GM13976 (cell line): Measurements from ENCODE around the gene NPS.
A peak's percentile ranks its signal among the peaks of the same experiment; 100 is the strongest.

Experiments
- DNase-seq: peaks from one replicate; pipeline ENCODE4 v3.0.0; 2012; ENCODE audit warnings: low spot score
- in situ Hi-C: fragments of 300-500 bp; cut with MboI; formaldehyde crosslinking; loops from one replicate; pipeline ENCODE4 v1.12.0; 2022; ENCODE audit warnings: low sequenced_read_pairs, mixed read lengths, inconsistent platforms; ENCODE audit not compliant: unreplicated experiment
- TF ChIP-seq, protein P1 (sequence below): IDR thresholded peaks from 2 replicates; pipeline ENCODE4 v1.5.1; 2012; ENCODE audit warnings: borderline replicate concordance, mild to moderate bottlenecking; ENCODE audit not compliant: insufficient read depth; ENCODE audit errors: extremely low read depth, missing control alignments, control extremely low read depth

NPS gene

GRCh38 chr10:127550861-127551260 lies 1.8 kb downstream of the NPS start:
- no peak for DNase-seq
- in situ Hi-C loops: no loop called here
- TF ChIP-seq, protein P1, sequence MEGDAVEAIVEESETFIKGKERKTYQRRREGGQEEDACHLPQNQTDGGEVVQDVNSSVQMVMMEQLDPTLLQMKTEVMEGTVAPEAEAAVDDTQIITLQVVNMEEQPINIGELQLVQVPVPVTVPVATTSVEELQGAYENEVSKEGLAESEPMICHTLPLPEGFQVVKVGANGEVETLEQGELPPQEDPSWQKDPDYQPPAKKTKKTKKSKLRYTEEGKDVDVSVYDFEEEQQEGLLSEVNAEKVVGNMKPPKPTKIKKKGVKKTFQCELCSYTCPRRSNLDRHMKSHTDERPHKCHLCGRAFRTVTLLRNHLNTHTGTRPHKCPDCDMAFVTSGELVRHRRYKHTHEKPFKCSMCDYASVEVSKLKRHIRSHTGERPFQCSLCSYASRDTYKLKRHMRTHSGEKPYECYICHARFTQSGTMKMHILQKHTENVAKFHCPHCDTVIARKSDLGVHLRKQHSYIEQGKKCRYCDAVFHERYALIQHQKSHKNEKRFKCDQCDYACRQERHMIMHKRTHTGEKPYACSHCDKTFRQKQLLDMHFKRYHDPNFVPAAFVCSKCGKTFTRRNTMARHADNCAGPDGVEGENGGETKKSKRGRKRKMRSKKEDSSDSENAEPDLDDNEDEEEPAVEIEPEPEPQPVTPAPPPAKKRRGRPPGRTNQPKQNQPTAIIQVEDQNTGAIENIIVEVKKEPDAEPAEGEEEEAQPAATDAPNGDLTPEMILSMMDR: no peak

DNA sequence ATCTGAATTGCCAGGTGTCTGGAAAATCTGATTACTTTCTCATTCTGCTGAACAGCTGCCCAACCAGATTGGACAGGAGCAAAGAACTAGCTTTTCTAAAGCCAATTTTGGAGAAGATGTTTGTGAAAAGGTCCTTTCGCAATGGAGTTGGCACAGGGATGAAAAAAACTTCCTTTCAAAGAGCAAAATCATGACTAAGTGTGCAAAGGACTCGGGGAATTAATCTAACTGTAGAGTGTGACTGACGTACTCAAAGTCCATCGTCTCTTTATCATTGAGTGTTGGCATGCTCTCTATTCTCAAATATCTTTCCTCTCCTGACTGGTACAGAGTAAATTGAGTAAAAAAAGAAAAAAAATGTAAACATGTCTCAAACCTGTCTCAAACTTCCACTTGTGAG lies 3.3 kb downstream of the NPS start:
- TF ChIP-seq, protein P1: no peak
- DNase-seq: no peak
- in situ Hi-C loops: no loop called here

GRCh38 chr10:127553417-127553816 lies 4.3 kb downstream of the NPS start:
- TF ChIP-seq, protein P1: no peak
- no peak for DNase-seq
- in situ Hi-C loops: no loop called here

DNA sequence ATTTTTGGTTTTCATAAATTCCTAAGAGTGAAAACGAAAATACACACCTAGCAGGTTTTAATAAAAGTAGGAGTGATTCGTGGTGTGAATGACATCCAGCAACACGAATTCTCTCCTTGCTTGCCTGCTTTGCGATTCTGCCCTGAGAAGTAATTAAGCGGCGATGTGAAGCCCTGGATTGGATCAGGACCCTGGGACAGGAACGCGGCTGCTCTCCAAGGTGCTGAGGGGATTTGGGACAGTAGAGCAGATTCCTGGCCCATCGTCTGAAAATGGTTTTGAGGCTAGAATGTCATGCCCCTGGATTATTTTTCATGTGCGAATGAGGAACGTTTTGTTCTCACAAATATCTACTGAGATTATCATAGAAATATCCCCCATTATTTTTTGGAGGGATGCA lies 7.8 kb downstream of the NPS start:
- TF ChIP-seq, protein P1: no peak
- in situ Hi-C loops: no loop called here
- DNase-seq: no peak

GRCh38 chr10:127561647-127562046 lies 12.5 kb downstream of the NPS start:
- in situ Hi-C loops: no loop called here
- DNase-seq: no peak
- TF ChIP-seq, protein P1: no peak

- in situ Hi-C loops: no loop called here
Observed at GRCh38 chr10:127563718-127564553, 14.8 kb downstream of the NPS start.

More at GRCh38 chr10:127563718-127564553, 14.8 kb downstream of the NPS start:
- DNase-seq: peak; percentile 25
- TF ChIP-seq, protein P1: peak; percentile 45
